ENCODE measurements around the gene ZNF569. TPM values are rescaled to one million over a fixed set of nuclear protein-coding genes. Genes with fewer than 3 reads are reported as not detected.

Gene ZNF569
- total RNA-seq, 4 donors from 2014 or later, result 0.61 to 2.7 (median 1.1) TPM

GRCh38 chr19:37472165-37472564 lies 4.9 kb upstream of the ZNF569 start:
- Histone ChIP-seq H3K36me3 (peaks cover 0 to 60% (median 13%) of the 10 kb centered on the region in 3 donors), H3K4me1 (peaks cover 3 to 26% (median 10%) of the 10 kb centered on the region in 3 donors), H3K27ac (no peak overlapping the region), H3K9me3 (peaks cover 0 to 55% (median 31%) of the 10 kb centered on the region in 3 donors), H3K27me3 (no peaks in the 10 kb centered on the region), H3K4me3 (no peak overlapping the region)
- no peak for DNase-seq
- WGBS, 2 donors, result 96% methylated on average over 8 to 9 of the region's 9 CpGs
- TF ChIP-seq CTCF (IDR thresholded peaks at IDR 0.05) (no peak), POLR2A (IDR thresholded peaks at IDR 0.05) (no peak)
- intact Hi-C loops (cut with DNase I), result no loop called here

DNA sequence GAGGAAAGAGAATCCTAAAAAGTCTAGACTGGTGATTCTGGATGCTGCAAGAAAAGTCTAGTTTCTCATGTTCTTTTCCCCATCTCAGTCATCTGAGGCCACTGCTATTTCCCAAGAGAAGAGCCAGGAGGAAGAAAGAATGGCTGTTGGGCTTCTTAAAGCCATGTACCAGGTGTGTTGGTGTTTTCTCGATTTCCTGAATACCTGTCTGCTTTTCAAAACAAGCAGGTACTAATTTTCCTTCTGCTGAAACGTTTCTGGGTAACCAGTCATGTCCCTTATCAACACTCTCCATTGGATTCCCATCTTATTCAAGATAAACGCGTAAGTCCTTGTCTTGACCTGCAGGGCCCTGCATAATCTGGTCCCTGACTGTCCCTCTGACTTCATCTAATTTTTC lies 3.0 kb upstream of the ZNF569 start:
- whole genome bisulfite sequencing, 2 donors, result 69 to 70% methylated on average over 4 of the region's 4 CpGs
- no peak for TF ChIP-seq POLR2A (IDR thresholded peaks at IDR 0.05)
- no peak for TF ChIP-seq CTCF (IDR thresholded peaks at IDR 0.05)
- H3K27me3 ChIP-seq, result no peaks in the 10 kb centered on the region
- peak overlapping the region in 3 of 4 donors; percentile 70 to 82 (median 74) for H3K4me3 ChIP-seq
- peaks cover 10 to 36% (median 10%) of the 10 kb centered on the region in 3 donors for H3K4me1 ChIP-seq
- no peak for DNase-seq
- peaks cover 0 to 41% (median 0%) of the 10 kb centered on the region in 3 donors for H3K36me3 ChIP-seq
- intact Hi-C loops (cut with DNase I), result no loop called here
- peak overlapping the region in 1 of 4 donors; percentile 96 for H3K27ac ChIP-seq
- H3K9me3 ChIP-seq, result peaks cover 0 to 36% (median 19%) of the 10 kb centered on the region in 3 donors

- Histone ChIP-seq H3K36me3 (peaks cover 0 to 40% (median 0%) of the 10 kb centered on the region in 3 donors), H3K4me1 (peaks cover 10 to 36% (median 10%) of the 10 kb centered on the region in 3 donors), H3K4me3 (peak within 1 kb of the TSS; percentile 56 to 82 (median 72)), H3K27ac (peak within 1 kb of the TSS; percentile 81 to 96 (median 92)), H3K27me3 (no peaks in the 10 kb centered on the region), H3K9me3 (peaks cover 0 to 29% (median 12%) of the 10 kb centered on the region in 3 donors)
- 0 to 1% methylated on average over 10 to 13 of the region's 63 CpGs for WGBS, 2 donors
- DNase-seq, result peak; percentile 39
- TF ChIP-seq POLR2A (IDR thresholded peaks at IDR 0.05) (peak in 2 of 4 donors; percentile 46 to 63), CTCF (IDR thresholded peaks at IDR 0.05) (no peak)
- intact Hi-C loops (cut with DNase I), result no loop called here
Observed at GRCh38 chr19:37468961-37469777, 1.9 kb upstream of the ZNF569 start, which contains the start of gene ZNF570. Gene ZNF570 (plus strand): TSS chr19:37469356. CDS start chr19:37470355, 999 bp downstream.

DNA sequence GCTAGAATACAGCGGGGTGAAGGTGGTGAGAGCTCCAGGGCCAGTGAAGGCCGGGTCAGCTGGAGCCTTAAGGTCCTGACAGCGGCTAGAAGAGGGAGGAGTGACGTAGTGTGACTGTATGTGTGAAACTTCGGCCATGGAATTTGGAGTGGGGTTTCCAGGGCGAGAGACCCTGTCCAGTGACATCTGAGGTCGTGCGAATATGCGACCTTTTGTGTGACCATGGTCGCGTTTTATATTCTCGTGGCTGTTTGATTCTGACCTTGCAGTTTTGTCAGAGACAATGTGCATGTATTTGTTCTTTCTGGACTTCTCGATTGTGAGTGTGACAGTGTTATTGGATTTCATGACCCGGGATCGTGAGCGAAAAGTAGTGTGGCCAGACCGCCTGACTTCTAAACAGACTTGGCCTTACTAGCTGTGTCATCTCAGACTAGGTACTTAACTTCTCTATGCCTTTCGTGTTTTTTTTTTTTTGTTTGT lies 405 bp upstream of the ZNF569 start:
- H3K36me3 ChIP-seq, result peaks cover 0 to 41% (median 0%) of the 10 kb centered on the region in 3 donors
- H3K9me3 ChIP-seq, result peaks cover 0 to 20% (median under 1%) of the 10 kb centered on the region in 3 donors
- H3K4me1 ChIP-seq, result peaks cover 10 to 36% (median 10%) of the 10 kb centered on the region in 3 donors
- intact Hi-C loops (cut with DNase I), result no loop called here
- no peaks in the 10 kb centered on the region for H3K27me3 ChIP-seq
- TF ChIP-seq CTCF (IDR thresholded peaks at IDR 0.05), result peak in 1 of 6 experiments; percentile 3
- no peak for TF ChIP-seq POLR2A (IDR thresholded peaks at IDR 0.05)
- DNase-seq, result no peak
- peak overlapping the region; percentile 66 to 88 (median 78) for H3K4me3 ChIP-seq
- H3K27ac ChIP-seq, result peak overlapping the region; percentile 79 to 96 (median 94)
- 48 to 52% methylated on average over 16 of the region's 18 CpGs for WGBS, 2 donors

Measured in esophagus squamous epithelium (tissue), 5 donors.